Gastrocnemius medialis (tissue), 4 donors: ENCODE measurements around the gene OR52W1.

Experiments
- POLR2A ChIP-seq, 2 donors: fragments of 450-650 bp; IDR thresholded peaks; one replicate each; pipeline ENCODE4 v1.6.1; 2017; ENCODE audit warnings: antibody characterized with exemption in 2 of 2, mild to moderate bottlenecking in 2 of 2, moderate library complexity in 2 of 2
- TF ChIP-seq, protein P1 (sequence below), 5 experiments: fragments of 450-650 bp in 3 of 5; fragments of 200-600 bp in 2 of 5; sonication (generic) in 2 of 5; IDR thresholded peaks in 4 of 5; conservative IDR thresholded peaks in 1 of 5; 1 replicate in 4 of 5; 2 replicates in 1 of 5; pipeline ENCODE4 v1.5.1; 2016 to 2019; ENCODE audit warnings: antibody characterized with exemption in 5 of 5, mild to moderate bottlenecking in 3 of 5, moderate library complexity in 3 of 5

DNA sequence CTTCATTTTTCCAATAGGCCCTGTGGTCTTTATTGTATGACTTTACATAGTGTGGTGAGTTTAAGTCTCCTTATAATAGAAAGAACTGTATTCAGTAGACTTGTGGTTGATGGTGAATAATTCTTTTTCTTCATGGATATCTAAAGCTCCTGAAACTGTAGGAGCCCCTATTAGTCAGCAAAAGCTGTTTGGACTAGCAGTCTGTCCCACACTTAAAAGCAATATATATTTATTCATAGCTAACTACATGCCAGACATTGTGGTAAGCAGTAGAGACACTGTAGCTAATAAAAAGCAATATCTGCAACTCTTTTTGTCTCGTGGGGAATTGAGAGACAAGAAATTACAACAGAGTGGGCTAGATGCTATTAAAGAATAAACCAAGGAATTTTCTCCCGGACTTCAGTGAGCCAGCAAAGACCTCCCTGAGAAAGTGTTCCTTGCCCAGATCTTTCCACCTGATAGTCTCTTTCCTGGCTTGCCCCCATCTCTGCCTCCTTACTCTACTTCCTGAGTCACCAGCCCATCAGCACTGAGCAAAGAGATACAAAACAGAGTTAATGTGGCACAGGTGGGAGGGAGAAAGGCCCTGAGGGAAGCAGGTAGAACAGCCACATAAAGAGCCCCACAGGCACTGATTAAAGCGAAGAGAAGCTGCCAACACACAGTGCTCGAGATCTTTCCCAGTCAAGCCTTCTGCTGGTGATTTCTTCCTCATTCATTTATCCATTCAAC is 1.4 kb upstream of the OR52W1 start:
- no peak for TF ChIP-seq POLR2A (IDR thresholded peaks at IDR 0.05)
- TF ChIP-seq, protein P1, sequence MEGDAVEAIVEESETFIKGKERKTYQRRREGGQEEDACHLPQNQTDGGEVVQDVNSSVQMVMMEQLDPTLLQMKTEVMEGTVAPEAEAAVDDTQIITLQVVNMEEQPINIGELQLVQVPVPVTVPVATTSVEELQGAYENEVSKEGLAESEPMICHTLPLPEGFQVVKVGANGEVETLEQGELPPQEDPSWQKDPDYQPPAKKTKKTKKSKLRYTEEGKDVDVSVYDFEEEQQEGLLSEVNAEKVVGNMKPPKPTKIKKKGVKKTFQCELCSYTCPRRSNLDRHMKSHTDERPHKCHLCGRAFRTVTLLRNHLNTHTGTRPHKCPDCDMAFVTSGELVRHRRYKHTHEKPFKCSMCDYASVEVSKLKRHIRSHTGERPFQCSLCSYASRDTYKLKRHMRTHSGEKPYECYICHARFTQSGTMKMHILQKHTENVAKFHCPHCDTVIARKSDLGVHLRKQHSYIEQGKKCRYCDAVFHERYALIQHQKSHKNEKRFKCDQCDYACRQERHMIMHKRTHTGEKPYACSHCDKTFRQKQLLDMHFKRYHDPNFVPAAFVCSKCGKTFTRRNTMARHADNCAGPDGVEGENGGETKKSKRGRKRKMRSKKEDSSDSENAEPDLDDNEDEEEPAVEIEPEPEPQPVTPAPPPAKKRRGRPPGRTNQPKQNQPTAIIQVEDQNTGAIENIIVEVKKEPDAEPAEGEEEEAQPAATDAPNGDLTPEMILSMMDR (IDR thresholded peaks at IDR 0.05 in 4 of 5, conservative IDR thresholded peaks at IDR 0.05 in 1 of 5): no peak
